IPS DF 4.7 (cell line): ENCODE measurements around the gene AXIN2.
"Not testable (repeated sequence)": the region's sequence is repeated elsewhere in the genome, so short reads cannot be mapped to it uniquely, and the experiment has no call there.

Source experiments
- DNase-seq: peaks from one replicate; pipeline ENCODE4 v3.0.0-alpha.2; 2013; ENCODE audit warnings: low spot score; ENCODE audit errors: extremely low read depth

The AXIN2 gene

DNA sequence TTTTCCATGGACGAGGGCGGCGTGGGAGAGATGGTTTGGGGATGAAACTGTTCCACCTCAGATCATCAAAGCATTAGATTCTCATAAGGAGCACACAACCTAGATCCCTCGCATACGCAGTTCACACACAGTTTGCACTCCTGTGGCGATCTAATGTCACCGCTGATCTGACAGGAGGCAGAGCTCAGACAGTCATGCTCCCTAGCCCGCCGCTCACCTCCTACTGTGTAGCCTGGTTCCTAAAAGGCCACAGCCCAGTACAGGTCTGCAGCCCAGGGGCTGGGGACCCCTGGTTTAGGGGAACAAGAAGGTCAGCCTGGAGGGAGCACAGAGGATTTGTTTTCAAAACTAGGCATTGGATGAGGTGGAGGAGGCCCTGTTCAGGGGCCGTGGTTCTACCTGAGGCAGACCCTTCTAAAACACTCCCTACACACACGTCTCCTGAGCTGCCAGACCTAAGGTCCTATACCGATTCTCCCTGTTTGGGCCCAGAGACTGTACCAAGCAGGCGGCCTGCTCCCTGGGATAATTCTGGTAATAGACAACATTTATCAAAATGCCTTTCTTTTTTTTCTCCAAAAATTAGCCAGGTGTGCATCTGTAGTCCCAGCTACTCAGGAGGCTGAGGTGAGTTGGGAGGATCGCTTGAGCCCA lies 38.6 kb downstream of the AXIN2 start:
- DNase-seq: no peak

DNA sequence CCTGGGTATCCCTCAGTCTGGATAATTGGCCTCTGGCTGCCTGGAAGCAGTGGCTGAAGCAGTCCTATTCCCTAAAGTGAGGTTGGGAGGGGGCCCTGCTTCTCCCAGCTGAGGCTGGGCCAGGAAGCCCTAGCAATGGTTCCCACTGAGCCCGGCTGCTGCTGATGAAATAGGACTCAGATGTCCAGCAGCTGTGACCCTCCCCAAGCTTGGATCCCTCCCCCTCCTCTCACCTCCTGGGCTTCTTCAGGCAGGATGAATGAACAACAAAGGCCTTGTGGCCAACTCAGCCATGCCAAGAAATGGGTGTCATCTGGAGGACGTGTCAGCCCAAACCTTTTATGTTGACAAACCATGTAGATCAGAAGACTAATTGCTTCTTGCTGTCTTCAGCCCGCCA lies 42.0 kb downstream of the AXIN2 start:
- no peak for DNase-seq

DNA sequence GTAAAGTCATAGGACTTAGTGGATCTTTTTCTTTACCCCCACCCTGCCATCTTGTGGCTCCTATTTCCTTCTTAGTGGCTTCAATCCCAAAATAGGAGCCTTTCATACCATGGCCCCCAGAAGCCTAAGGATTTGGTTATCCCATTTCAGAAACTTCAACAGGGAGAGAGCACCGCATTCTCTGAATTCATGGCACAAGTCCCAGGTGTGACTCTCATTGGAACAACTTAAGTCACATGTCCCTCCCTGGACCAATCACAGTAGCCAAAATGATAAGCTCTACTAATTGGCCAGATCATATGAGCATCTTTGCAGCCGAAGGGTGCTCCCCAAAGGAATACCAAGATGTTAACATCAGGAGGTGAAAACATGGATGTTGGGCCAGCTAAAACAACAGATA lies 43.2 kb downstream of the AXIN2 start:
- no peak for DNase-seq

DNA sequence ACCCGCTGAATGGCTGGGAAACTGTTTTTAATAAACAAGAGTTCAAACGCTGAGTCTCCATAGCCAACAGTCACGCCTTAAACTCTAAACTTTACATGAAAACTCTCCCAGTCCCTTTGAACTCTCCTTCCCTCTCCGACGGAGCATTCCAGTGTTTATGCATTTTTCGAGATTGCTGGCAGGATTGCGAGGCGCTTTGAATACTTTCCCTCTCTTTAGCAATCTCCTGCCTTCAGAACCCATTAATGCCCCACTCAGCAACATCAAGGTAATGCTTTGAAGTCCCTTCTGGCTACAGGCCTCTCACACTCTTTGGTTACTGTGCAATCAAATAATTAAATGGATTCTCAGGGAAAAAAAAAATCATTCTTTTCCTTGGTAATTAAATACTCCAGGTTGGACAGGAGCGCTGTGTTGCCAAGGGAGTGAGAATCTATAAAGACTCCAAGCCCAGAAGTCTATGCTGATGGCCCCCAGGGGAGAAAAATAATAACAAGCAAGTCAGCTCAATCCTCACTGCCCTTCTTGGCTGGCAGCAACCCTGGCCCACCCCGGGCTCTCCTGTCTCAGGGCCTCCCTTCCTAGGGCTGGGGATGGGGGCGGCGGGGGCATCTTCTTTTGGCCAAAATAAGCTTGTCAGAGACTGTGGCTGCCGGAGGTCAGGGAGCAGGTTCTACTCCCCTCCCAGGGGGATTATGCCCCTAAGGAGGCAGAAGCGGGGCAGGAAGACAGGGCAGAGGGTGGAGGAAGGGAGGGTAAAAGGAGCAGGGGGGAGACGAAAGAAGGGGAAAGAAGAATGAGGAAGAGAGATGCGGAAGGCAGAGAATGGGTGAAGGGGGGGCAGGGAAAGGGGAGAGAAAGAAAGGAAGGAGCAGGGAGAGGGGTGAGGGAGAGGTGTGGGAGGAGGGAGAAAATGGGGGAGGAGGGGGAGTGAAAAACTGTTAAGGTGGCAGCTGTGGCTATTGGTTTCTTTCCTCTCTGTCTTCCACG lies 45.2 kb downstream of the AXIN2 start:
- no peak for DNase-seq

DNA sequence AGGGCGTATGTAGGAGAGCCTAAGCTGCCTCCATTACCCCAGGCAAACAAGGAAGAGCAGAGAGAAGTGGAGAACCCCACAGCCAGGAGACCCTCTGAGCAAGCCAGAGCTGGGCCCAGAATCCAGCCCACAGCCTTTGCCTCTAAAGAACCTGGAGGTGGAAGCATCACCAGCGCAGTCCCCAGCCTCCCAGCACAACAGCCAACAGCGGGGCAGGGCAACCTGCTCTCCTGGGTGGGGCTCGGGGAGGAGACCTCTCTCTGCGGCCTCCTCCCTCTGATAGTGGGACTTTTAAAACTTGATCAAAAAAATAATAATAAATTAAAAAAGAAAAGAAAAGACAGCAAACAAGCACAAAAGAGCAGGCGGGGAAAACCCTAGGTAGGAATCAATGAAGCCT lies 45.9 kb downstream of the AXIN2 start:
- DNase-seq: no peak

DNA sequence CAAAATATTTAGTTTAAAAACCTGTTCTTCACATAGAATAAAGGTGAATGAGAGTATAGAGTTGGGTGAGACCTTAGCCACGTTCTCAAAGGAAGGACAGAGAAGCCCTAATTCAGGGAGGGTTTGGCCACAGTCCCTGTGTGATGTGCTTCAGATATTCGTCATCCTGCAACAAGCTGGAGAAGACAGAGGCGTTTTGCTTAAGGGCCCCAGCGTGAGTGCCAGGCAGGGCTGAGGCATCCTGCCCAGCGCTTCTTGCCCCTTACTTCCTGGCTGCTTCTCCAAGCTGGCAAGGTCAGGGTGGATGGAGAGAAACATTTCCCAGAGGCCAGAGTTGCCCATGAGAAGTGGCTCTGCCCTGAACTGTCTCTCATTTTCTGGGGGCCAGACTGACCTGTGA lies 46.9 kb downstream of the AXIN2 start:
- no peak for DNase-seq

DNA sequence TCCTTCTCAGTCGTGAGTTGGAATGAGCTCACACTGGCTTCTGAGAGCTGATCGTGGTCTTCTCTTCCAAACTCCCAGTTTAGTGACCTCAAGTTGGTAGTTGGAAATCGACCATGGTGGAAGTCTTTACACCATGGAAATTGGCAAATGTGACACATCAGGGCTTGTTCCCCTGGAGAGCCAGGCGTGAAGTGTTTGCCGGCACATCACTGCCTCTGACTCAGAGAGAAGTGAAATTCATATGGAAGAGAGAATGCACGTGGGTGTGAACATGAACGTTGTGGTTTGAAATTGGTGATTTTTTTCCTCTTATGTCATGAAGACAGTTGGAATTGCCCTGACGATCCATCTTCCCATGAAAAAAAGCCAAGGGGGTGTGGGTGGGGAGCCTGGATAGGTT lies 47.4 kb downstream of the AXIN2 start:
- DNase-seq: no peak

GRCh38 chr17:65511316-65511715 lies 50.1 kb downstream of the AXIN2 start:
- no peak for DNase-seq

DNA sequence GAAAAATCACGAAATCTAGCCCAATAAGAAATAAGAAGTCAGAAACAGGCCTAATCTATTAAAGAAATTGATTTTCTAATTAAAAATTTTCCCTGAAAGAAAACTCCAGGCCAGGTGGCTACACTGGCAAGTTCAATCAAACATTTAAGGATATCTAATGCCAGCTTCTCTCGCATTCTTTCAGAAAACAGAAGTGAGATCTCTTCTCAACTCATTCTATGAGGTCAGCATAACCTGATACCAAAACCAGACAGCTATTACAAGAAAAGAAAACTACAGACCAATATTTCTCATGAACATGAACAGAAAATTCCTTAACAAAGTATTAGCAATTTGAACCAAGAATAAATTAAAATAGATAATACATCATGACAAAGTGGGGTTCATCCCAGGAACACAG lies 52.4 kb downstream of the AXIN2 start:
- DNase-seq: no peak

DNA sequence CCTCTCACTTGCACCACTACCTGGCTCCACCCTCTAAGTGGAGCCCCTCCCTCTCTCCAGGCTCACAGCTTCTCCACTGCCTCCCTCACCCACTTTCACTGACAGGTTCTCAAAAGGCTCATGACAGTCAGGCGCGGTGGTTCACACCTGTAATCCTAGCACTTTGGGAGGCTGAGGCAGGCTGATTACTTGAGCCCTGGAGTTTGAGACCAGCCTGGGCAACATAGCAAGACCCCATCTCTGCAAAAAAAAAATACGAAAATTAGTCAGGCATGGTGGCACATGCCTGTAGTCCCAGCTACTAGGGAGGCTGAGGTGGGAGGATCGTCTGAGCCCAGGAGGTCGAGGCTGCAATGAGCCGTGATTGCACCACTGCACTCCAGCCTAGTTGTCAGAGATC lies 56.8 kb downstream of the AXIN2 start:
- DNase-seq: not testable (repeated sequence)

DNA sequence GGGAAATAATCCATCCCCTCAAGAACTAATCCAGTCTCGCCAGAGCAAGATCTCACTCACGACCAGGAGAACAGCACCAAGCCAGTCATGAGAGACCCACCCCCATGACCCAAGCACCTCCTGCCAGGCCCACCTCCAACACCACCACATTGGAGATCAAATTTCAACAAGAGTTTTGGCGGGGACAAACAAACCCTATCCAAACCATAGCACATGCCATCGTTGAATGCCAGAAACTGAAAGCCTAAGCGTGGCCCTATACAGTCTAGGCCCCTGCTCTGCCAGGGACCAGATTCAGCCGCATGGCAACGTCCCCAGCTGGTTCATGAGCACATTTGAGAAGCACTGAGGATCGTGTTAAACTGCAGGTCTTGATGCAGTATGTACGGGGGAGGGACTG lies 57.3 kb downstream of the AXIN2 start:
- no peak for DNase-seq

GRCh38 chr17:65503557-65503956 lies 57.9 kb downstream of the AXIN2 start:
- no peak for DNase-seq

GRCh38 chr17:65498816-65499215 lies 62.6 kb downstream of the AXIN2 start:
- no peak for DNase-seq

- no peak for DNase-seq
These were observed 64.6 kb downstream of the AXIN2 start for GRCh38 chr17:65496801-65497200.

- DNase-seq: peak; percentile 85
These were observed 66.1 kb downstream of the AXIN2 start for GRCh38 chr17:65495122-65496055.

DNA sequence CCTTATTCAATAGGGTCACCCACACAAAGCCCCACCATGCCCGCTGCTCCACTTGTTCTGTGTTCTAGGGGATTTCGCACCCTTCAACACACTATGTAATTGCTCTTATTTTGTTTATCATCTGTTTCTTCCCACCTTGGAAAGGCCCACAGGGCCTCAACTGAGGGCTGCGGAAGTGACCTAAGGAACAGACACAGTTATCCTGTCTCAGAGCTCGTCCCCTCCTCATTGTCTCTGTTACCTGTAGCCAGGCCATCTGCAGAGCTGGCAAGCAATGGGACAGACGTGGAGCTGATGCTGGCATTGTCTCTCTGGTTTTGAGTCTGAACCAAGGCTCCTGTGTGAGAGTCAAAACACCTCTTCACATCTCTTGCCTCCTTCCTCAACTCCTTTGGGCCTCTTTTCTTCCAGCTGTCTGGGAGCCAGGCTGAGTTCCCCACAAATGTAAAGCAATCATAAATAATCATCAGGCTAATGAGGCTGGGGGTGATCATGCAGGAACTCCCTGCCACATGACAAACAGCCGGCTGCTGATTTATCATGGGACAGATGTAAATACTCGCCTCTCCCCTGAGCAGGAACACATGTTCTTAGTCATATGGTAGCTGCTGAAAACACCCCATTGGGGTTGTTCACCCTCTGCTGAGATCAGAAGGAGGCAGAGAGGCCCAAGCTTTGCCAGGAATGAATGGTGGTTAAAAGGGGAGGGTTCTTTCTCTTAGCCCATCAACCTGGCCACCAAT lies 71.9 kb downstream of the AXIN2 start:
- no peak for DNase-seq

DNA sequence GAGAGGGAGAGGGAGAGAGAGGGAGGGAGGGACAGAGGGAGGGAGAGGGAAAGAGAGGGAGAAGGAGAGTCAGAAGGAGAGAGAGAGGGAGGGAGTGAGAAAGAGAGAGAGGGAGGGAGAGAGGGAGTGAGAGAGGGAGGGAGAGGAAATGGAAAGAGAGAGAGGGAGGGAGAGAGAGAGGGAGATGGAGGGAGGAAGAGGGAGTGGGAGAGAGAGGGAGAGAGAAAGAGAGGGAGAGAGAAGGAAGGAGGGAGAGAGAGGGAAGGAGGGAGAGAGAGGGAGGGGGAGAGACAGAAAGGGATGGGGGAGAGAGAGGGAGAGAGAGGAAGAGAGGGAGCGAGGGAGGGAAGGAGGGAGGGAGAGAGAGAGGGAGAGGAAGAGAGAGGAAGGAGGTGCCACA lies 72.8 kb downstream of the AXIN2 start:
- DNase-seq: no peak

GRCh38 chr17:65487990-65488389 lies 73.5 kb downstream of the AXIN2 start:
- no peak for DNase-seq

DNA sequence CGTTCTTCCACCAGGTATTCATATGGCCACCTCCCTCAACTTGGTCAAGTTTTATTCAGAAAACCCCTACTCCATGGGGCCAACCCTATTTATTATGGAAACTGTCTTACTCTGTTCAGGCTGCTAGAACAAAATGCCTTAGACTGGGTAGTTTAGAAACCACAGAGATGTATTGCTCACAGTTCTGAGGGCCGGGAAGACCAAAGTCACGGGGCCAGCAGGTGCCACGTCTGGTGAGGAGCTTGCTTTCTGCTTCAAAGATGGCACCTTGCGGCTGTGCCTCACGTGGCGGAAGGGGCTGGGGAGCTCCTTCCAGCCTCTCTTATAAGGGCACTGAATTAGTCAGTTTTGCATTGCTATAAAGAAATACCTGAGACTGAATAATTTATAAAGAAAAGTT lies 74.3 kb downstream of the AXIN2 start:
- no peak for DNase-seq

GRCh38 chr17:65485388-65486299 lies 75.8 kb downstream of the AXIN2 start:
- no peak for DNase-seq
